GM10248 (cell line): ENCODE measurements around the gene RIPPLY3.
"Not testable (repeated sequence)": the region's sequence is repeated elsewhere in the genome, so short reads cannot be mapped to it uniquely, and the experiment has no call there.

Source experiments
- CTCF ChIA-PET: fragments of 300-600 bp; sonication (Branson Sonifier 250); formaldehyde crosslinking; extraction: SDS; loops from one replicate; lab custom pipeline; 2021; ENCODE audit warnings: antibody characterized with exemption; lab: Yijun Ruan, JAX
- POLR2A ChIA-PET: fragments of 350-650 bp; sonication (Branson Sonifier 250); formaldehyde crosslinking; extraction: SDS; loops from one replicate; lab custom pipeline; 2020; ENCODE audit warnings: antibody characterized with exemption; lab: Yijun Ruan, JAX
- DNase-seq: peaks from one replicate; pipeline ENCODE4 v3.0.0; 2012; ENCODE audit errors: extremely low spot score
- CTCF ChIP-seq: IDR thresholded peaks from 2 replicates; pipeline ENCODE4 v1.5.1; 2012; ENCODE audit warnings: mild to moderate bottlenecking, low read depth; ENCODE audit errors: extremely low read depth, missing control alignments, control extremely low read depth

Gene RIPPLY3

GRCh38 chr21:36989699-36990507, 16.6 kb upstream of the RIPPLY3 start:
- ChIA-PET POLR2A (interaction anchor here (0.5 to 1.4 kb wide), 2 partner anchors 24 to 28 kb away, joined by 5 read pairs; partner anchors contain the start of gene HLCS), CTCF (interaction anchor here (0.6 to 4.6 kb wide), 25 partner anchors 8 to 560 kb away, joined by 3 to 74 read pairs (median 3); partner anchors contain the start of genes HLCS and RIPPLY3)
- peak; percentile 88 for TF ChIP-seq CTCF
- peak; percentile 97 for DNase-seq

- no peak for DNase-seq
- TF ChIP-seq CTCF: peak; percentile 2
- CTCF ChIA-PET: interaction anchor here (1.1 to 4.6 kb wide), 14 partner anchors 9 to 489 kb away, joined by 3 to 74 read pairs (median 6); partner anchors contain the start of genes HLCS and RIPPLY3
- POLR2A ChIA-PET: no interaction called here
These were observed 15.8 kb upstream of the RIPPLY3 start for GRCh38 chr21:36990508-36991205.

- ChIA-PET CTCF (interaction anchor here (0.9 to 4.6 kb wide), 3 partner anchors 15 to 56 kb away, joined by 3 to 74 read pairs (median 7); no protein-coding TSS in a partner anchor), POLR2A (no interaction called here)
- DNase-seq: no peak
- TF ChIP-seq CTCF: no peak
These were observed 13.8 kb upstream of the RIPPLY3 start for GRCh38 chr21:36992671-36993070.

- no peak for TF ChIP-seq CTCF
- ChIA-PET CTCF (interaction anchor here (1.4 to 2.5 kb wide), 2 partner anchors 15 to 18 kb away, joined by 5 to 7 read pairs; no protein-coding TSS in a partner anchor), POLR2A (no interaction called here)
- DNase-seq: no peak
These were observed 11.9 kb upstream of the RIPPLY3 start for GRCh38 chr21:36994501-36995158.

- POLR2A ChIA-PET, CTCF ChIA-PET, DNase-seq: not testable (repeated sequence)
These were observed 11.2 kb upstream of the RIPPLY3 start for GRCh38 chr21:36995285-36995684.

- DNase-seq: no peak
- TF ChIP-seq CTCF: no peak
- ChIA-PET POLR2A (no interaction called here), CTCF (interaction anchor here (2.4 to 3.3 kb wide), 2 partner anchors 10 to 11 kb away, joined by 10 to 13 read pairs; no protein-coding TSS in a partner anchor)
These were observed 7.2 kb upstream of the RIPPLY3 start for GRCh38 chr21:36999131-36999898.
